HG03103 (cell line): ENCODE data around the gene GPR4.
A peak's percentile ranks its signal among the peaks of the same experiment; 100 is the strongest.
"Not testable (repeated sequence)": the region's sequence is repeated elsewhere in the genome, so short reads cannot be mapped to it uniquely, and the experiment has no call there.

Experiments
- ATAC-seq: cut with Tn5 transposase; IDR thresholded peaks from one replicate; pipeline ENCODE4 v1.9.1; 2021; ENCODE audit warnings: low read depth; ENCODE audit not compliant: unreplicated experiment

Gene GPR4

DNA sequence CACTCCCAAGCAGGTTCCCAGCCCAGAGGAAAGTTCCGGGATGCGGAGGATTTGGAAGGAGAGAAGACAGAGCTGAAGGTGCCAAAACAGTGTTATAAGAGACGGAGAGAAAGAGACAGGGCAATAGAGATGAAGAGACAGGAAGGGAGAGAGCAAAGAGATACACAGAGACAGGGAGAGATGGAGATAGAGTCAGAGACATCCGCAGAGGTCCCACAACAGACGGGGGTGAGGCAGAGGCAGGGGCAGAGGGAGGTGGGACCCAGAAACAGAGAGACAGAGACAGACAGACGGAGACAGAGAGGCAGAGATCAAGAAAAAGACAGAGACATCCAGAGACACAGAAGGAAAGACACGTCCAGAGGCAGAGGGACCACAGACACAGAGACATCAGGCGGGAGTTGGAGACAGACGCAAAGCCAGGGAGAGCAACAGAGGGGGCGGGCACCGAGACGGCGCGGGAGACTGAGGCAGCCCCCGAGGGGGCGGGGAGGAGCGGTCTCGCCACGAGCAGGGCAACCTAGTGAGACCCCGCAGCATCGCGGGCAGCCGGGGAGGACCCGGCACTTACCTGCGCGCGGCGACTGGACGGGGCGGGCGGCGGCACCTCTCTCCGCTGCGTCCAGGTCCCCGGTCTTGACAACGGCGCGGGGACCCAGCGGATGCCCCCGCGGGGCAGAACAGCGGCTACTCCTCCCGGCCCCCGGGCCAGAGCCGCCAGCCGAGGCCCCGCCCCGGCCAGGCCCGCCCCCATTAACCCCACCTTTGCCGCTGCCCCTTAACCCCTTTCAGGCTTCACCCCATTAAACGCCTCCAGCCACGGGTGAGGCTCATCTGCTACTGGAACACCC, at the start of gene GPR4:
Gene GPR4, minus strand, starts transcription at position 689 of the 851 bp plus-strand sequence. CDS start 10,346 bp downstream, outside the sequence.
- no peak for ATAC-seq

DNA sequence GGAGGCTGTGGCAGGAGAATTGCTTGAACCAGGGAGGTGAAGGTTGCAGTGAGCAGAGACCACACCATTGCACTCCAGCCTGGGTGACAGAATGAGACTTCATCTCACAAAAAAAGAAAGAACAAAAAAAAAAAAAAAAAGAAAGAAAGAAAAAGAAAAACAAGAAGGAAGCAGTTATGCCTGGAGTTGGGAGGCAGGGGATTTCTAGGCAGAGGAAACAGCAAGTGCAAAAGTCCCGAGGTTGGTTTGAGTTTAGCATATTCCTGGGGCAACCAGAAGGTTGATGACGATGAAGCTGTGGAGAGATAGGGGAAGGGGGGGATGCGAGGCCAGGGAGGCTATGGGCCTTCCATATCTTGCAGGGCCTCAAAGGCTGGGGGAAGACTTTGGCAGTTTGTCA, 48.7 kb upstream of the GPR4 start:
- ATAC-seq, result no peak

DNA sequence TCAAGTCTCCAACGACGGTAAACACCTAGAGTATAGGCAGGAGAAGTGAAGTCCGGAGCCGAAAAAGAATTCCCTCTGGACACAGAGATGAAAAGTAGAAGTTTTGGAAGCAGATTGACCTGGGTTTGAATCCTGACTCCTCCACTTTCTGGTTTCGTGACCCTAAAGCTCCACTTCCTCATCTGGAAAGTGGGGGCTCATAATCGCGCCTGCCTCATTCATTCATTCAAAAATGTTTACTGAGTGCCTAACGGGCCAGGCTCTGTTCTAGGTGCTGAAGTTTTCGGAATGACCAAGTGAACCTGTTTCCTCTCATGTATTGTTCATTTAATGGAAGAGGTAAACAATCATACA, 44.3 kb upstream of the GPR4 start:
- no peak for ATAC-seq

DNA sequence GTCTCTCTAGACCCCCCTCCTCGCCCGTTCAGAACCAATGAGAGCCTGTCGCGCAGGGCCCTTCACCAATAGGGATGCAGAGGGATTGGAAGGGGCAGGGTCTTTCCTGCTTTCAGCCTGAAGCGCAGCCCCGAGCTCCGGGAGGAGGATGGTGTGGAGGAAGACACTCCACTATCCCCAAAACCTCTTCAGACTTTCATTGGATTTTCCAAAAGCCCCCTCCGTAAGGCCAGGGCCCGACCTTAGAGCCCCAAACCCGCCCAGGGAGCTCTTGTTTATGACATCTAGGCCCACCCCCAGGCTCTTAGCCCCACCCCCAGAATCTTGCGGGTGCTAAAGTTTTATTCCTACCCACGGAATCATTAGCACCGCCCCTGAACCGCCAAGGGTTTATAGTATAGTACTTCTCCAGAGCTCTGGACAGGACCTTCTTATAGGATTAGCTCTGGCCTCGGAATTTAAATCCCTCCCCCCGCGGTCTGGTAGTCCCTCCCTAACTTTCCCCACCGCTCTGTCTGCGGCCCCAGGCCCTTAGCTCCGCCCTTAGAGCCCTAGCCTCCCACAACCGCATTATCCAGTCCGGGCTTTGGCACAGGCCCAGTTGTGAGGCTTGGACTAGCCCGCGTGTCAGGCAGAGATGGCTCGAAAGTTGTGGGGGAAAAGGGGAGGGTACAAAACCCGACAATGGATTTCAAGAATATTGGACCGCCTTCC, 43.8 kb upstream of the GPR4 start:
- no peak for ATAC-seq

DNA sequence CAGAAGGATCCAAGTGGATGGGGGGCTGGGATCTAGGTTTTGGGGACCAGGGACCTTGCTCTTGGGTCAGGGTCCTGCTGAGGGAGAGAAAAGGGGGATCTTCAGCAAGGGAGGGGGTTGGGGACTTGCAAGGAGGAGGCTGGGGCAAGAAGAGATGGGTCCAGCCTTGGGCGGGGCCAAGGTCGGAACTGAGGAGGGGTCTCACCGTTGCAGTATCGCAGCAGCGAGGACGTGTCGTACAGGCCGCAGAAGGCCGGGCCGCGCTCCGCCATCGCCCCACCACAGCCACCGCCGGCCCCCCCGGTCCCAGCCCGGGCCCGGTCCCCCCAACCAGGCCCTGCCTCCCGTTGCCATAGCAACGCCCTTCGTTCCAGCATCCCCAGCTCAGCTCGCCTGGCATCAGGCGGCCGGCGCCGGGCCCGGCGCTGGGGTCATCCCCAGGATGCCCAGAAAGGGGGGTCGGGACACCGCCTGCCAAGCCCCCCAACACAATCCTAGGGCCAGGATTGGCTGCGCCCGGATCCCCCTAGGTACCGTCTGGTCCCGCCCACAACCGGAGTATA, 43.1 kb upstream of the GPR4 start:
- ATAC-seq, result no peak

DNA sequence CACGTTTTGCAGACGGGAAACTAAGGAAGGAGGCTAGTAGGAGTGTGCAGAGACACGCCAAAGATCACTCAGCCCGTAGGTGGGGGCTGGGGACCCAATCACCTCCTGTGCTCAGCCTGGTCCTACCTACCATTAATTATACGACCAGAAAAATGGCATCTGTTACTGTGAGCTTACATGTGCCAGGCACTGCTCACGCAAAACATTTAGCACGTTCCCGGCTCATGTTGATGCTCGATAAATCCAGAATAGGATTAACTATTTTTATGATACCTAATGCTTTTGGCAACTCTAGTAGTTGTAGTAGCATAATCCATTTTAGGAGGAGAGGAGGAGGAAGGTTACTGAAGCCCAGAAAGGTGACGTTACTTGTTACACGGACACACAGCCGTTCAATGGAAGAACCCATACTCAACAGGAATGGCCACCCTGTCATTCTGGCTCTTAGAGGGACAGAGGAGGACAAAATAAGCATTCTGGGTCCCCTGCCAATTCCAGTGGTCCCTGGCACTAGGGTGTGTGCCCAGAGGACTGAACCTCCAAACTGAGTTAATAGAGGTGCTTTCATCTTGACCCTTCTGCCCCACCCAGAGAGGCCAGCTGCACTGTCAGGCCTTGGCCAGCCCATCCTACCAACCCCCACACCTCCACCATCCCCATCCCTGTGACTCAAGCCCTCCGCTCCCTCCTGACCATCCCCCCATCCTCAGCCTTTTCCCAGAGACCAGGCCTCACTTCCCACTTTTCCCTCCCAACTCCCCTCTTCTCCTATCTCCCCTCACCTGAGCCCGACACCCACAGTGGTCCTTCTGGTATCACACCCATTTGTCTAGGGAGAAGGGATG, 42.1 kb upstream of the GPR4 start:
- ATAC-seq, result no peak

DNA sequence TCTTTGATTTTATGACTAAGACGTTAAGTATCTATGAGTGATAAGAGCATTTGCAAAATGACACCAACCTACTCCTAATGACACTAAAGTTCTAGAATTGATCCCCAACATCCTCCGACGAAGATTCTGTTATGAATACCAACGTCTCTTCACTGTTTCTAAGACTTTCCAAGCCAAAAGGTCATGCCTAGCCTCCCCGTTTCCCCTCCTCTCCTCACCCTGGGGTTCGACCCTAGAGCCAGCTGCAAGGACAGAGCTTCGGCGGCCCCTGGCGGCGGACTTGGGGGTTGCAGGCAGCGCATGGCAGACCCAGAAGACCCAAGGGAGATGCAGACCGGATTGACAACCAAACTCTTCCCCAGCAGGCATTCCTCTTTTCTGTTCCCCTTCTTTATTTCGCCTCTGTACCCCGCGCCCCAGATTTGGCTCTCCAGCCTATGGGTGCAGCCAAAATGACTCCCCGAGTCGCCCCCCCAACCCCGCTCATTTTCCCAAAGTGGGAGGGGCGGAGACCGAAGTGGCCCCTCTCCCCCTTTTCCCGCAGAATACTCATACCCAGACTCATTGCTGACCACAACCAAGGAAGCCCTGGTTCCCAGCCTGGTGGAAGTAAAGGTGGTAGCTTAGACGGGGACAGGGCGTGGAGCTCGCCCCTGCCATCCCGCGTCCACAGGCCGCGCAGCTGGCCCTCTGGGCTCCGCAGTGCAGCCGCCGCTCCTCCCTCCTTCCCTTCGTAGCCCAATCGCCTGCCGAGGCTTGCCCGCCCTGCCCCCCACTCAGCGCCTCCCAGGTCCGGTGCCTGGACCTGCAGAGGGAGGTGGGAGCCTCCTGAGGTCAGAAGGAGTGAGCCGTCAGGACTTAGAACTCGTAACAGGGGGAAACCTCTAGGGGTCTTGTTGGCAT, 41.3 kb upstream of the GPR4 start:
- no peak for ATAC-seq

DNA sequence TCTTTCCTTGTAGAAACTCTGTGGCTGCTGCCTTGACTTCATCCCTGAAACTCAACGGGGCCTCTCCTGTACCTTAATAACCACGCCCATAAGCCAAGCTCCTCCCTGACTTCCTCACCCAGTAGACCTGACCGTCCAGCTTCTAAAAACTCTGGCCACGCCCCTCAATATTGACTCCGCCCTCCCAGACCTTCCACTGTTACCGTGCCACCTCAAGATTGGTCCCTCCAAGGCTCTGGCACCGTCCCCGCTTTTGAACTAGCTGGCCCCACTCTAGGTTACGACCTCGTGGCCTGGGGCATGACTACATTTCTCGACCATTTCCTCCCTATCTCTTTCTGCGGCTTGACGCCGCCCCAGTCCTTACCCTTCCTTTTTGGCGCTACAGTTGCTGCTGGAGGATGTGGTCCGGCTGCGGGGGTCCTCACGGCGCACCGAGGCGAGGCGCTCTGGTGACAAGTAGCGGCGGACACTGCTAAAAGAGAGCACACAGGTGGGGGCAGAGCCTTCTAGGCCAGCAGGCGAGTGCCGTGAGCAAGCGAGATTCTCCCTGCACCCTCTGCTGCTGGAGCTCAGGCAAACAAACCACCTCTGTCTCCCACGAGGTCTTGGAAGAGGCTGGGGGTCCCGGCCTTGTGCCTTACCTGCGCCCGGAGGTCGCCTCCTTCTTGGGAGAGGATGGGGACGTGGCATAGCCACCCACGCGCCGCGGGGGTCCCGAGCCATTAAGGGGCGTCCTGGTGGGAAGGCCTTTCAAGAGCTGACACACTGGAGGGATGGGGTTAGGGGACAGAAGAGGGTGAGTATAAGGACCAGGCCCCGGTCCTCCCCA, 39.5 kb upstream of the GPR4 start:
- peak; percentile 29 for ATAC-seq

DNA sequence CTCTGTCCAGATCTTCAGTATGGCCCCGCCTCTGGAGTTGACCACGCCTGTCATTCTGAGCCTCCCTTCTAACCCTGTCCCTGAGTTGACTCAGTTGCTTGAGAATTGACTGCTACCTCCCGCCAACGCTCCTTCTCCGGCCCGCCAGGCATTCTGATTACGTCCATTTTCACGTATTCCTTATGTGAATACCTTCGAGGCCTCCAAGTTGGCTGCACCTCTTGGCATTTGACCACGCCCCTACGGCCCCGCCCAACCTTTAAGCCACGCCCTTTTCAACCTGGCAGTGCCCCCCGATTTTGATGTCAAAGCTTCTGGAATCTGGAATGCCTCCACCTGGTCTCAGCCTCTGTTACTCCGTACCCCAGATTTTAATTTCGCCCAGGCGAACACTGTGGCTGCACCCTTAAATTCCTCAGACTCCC, 38.8 kb upstream of the GPR4 start:
- no peak for ATAC-seq

DNA sequence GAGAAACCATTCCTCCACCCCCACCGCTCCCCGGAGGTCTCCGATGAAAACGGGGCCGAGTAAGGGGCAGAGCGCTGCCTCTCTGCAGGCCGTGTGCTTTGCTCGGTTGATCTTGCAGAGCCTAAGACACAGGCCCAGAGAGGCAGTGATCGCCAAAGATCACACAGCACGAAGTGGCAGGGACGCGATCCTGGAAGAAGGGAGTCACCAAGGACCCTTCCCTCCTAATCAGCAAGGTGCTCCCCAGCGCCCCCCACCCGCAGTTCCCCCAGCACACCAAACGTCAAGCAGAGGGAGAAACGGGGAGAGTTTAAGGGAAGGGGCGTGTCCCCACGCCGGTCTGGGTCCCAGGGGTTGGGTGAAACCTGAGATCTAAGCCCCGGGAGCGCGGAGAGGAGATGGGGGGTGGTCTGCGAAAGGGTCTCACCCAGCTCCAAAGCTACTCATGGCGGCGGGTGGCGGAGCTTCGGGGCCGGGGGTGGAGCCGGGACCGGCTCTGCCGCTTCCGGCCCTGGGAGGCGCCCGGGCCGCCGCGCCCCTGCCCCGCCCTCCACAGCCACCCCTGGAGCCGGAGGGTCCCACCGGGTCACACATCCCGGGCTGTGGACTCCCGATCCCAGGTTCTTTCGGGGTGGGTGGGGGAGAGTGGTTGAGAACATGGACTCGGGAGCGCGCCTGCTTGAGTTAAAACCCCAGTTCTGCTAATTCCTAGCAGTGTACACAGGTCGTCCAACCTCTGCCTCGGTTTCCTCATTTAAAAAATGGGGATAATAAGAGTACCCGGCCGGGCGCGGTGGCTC, 37.1 kb upstream of the GPR4 start, which contains the start of gene EML2:
Gene EML2, minus strand, starts transcription at position 468 of the 800 bp plus-strand sequence. Its CDS starts 21 bp downstream, at position 447.
- no peak for ATAC-seq

DNA sequence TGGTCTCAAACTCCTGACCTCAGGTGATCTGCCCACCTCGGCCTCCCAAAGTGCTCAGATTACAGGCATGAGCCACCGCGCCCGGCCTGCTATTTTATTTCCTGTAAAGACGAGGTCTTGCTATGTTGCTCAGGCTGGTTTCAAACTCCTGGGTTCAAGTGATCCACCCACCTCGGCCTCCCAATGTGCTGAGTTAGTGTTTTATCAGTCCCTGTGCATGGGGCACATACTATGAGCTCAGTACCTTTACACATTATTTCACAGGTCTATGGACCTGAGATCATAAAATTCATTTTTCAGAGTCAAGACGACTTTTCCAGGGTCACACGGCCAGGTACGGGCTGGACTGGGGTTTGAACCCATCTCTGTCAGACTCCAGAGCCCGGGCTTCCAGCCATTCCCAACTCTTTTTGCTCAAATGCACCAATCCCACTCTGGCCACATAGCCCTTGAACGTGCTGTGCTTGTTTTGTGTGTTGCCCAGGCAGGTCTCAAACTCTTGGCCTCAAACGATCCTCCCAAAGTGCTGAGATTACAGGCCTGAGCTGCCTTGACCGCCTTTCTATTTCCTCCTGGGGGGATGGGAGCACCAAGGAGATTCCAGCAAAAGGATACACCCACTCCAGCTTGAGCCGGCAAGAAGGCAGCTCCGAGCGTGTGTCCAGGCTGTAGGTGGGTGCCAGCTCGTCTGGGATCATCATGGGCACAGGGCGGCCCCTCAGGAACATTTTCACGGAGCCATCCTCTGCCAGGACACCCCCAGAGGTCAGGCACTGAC, 36.1 kb upstream of the GPR4 start:
- no peak for ATAC-seq

DNA sequence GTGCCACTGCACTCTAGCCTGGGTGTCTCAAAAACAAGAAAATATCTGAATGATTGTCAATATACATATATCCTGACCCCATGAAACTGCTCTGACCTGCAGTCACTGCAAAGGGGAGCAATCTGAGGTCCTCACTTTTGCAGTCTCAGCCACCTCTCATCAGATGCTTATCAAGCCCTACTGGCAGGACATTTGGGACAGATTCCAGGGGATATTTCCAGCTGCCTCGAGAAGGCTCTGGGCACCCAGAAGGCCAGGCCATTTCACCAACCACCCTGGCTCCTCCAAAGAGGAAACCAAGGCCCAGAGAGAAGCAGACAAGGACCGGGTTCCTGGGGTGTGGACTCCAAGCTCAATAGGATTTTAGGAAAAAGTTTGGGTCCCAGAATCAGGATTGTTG, 34.9 kb upstream of the GPR4 start:
- ATAC-seq, result no peak

DNA sequence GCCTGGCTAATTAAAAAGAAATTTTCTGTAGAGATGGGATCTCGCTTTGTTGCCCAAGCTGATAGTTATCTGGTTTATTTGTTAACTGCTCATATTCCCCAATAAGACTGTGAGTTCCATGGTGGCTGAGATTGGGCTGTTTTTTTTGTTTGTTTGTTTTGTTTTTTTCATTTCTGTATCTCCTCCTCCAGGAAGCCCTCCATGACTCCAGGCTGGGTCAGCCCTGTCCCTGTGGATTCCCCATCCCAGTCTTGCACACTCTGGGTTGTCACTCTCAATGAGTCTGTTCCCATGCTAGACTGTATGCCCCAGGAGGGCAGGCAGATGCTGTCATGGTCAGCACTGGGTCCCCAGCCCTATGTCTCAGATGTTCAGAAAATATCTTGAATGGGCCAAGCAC, 34.3 kb upstream of the GPR4 start:
- ATAC-seq, result no peak

DNA sequence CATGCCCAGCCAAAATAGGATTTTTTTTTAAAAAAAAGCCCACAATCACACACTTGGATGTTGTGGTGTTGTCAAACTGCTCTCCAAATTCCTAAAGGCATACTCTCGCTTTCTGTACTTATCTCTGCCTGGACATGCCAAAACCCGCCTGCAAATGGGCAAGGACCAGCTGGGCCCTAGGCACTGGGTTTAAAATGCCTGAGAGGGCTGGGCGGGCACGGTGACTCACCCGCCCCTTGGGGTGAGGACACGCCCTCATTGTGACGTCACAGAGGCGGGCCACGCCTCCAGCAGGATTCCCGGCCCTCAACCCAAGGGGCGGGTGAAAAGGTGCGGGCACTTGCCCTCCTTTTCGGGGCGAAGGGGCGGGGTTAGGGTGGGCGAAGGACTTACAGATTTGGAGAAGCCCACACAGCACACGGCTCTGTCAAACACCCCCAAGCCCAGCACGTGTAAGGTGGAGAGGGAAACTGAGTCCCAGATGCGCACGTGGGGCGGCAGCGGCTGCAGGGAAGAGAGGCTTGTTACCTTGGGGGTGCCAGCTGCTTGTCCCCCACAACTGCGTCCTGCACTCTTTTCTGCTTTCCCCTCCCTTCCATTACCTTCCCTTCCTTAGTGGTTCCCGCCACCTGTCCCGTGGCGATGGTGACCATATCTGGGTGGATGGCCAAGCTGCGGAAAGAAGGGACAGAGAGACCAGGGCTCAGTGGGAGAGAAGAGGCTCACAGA, 30.6 kb upstream of the GPR4 start:
- ATAC-seq, result no peak

DNA sequence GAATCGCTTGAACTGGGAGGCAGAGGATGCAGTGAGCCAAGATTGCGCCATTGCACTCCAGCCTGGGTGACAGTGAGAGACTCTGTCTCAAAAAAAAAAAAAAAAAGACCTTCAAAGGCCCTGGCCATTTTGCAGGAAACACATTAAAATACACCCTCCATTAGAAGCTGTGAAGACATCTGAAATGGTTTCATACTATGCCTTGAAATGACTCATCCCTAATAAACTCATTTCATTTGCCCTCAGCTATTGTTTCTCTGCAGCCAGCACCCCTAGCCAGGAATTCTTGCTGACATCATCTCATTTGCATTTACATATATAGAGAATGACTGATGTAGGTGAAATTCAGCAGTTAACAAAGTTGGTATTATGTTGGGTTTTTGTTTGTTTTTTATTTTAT, 28.5 kb upstream of the GPR4 start:
- ATAC-seq, result no peak

DNA sequence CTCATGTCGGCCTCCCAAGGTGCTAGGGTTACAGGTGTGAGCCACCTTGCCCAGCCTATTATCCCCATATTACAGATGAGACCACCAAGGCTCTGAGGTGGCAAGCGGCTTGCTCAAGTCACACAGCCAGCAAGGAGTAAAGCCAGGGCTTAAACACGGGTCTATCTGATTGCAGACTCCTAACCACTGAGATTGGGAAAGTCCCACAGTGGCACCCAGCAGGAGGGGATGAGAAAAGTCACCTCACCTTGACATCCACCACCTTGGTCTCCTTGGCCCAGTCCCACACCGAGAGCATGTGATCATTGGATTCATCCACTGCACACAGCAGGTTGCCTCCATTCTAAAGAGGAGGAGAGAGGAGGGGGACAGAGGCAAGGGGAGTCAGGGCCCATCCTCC, 27.7 kb upstream of the GPR4 start:
- ATAC-seq, result no peak

DNA sequence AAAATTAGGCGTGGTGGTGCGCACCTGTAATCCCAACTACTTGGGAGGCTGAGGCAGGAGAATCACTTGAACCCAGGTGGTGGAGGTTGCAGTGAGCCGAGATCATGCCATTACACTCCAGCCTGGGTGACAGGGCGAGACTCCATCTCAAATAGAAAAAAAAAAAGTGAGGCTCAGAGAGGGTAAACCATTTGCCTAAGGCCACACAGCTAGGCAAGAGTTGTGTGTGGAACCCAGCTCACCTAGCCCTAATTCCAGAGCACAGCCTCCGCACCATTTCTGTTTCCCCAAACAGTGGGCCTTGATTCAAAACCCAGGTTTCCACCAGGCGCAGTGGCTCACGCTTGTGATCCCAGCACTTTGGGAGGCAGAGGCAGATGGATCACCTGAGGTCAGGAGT, 26.2 kb upstream of the GPR4 start:
- not testable (repeated sequence) for ATAC-seq
